GM21367 (cell line): Measurements from ENCODE around the gene DUS1L.
A peak's percentile ranks its signal among the peaks of the same experiment; 100 is the strongest.
"Not testable (repeated sequence)": the region's sequence is repeated elsewhere in the genome, so short reads cannot be mapped to it uniquely, and the experiment has no call there.

Source experiments
- ATAC-seq: cut with Tn5 transposase; IDR thresholded peaks from one replicate; pipeline ENCODE4 v1.9.1; 2021; ENCODE audit not compliant: unreplicated experiment

The DUS1L gene

DNA sequence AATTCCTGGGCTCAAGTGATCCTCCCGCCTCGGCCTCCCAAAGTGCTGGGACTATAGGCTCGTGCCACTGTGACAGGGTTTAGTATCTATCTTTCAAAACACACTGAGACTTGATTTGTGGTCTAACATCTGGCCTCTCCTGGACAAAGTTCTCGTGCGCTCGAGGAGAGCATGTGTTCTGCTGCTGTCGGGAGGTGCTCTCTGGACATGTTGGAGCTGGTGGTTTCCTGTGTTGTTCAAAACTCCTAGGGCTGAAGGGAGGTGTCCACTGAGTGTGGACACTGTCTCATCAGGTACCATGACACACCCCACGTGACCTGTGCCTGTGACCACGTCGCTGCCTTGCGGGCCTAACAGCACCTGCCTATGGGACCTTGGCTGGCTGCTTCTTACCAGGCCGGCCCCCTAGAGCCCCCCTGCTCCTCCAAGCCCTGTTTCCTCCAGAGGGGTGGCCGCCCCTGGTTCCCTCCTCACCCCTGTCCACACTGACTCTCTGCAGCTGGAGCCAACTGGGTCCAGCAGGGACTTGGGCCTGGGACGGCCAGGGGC, 19.6 kb downstream of the DUS1L start:
- ATAC-seq: no peak

DNA sequence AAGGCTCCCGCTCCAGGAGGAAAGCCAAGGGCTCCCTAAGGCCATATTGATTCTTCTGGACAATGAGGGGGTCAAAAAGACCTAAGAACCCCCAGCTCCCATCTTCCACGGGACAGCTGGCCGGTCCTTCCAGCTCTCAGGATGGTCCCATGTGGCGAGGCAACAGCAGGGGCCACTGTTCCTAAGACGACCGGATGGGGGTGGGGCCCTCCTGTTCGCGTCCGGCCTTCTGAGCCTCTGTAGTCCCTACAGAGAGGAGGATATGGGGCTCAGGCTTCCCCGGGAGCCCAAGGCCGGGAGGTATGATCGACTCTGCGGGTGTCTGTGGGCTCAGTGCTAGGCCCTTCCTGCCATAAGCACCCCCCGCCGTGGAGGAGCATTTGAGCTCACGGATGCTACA, 22.1 kb downstream of the DUS1L start:
- no peak for ATAC-seq

DNA sequence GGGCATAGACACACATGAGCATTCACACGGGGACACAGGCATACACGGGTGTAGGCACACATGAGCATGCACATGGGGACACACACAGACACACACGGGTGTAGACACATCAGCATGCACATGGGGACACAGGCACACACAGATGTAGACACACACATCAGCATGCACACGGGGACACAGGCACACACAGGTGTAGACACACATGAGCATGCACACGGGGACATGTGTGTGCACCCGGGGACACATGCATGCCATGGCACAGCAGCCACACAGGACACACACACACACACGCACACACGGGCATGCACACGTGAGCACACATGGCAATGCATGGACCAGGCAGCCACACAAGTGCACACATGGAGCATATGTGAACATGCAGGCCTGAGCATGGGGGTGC, 23.0 kb downstream of the DUS1L start:
- no peak for ATAC-seq

DNA sequence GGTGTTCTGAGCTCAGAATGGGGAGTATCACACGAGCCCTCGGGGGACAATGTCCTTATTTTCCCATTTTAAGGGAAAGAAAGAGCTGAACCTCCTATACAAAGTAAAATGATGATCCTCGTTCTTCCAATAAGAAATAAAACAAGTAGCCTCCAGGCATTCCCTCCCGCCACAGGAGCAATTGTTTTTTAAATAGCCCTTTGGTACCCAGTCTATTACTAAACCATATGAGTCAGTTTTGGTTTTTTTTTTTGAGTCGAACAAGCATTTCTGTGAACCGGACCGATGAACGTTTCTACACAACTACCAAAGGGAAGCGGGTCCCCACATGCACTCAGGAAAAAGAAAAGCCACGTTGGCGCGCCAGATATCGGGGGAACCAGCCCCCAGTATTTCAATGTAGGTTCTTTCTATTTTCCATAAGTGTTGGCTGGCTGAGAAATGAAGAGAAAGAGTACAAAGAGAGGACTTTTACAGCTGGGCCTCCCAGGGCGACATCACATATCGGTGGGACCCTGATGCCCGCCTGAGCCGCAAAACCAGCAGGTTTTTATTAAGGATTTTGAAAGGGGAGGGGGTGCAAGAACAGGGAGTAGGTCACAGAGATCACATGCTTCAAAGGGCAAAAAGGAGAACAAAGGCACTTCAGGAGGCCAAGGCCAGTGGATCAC, 24.3 kb downstream of the DUS1L start:
- ATAC-seq: no peak

DNA sequence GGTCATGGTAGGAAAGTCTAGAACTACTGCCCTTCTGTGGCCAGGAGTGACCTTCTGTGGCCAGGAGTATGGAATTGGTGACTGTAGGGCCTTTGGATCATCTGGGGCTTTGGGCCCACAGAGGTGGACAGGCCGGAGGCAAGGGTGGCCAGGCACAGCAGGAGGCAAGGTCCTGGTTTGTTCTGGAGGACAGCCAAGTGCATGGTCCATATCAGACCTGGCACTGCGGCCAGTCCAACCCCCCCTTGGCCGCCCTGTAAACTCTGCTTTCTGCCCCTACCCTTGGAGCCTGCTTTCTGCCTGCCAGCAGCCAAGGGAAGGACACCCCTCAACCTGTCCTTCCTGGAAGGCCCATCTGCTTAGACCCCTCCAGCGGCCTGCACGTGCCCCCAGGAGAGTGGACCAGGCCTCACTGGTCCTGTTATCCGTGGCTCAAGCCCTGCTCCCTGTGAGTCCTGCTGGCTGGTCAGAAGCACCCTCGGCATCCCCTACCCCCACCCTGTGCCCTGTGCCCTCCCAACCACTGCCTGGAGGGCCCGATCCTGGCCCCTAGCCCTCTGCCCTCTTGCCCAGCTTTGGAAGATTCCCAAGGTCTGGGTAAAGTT, 25.8 kb downstream of the DUS1L start:
- no peak for ATAC-seq

DNA sequence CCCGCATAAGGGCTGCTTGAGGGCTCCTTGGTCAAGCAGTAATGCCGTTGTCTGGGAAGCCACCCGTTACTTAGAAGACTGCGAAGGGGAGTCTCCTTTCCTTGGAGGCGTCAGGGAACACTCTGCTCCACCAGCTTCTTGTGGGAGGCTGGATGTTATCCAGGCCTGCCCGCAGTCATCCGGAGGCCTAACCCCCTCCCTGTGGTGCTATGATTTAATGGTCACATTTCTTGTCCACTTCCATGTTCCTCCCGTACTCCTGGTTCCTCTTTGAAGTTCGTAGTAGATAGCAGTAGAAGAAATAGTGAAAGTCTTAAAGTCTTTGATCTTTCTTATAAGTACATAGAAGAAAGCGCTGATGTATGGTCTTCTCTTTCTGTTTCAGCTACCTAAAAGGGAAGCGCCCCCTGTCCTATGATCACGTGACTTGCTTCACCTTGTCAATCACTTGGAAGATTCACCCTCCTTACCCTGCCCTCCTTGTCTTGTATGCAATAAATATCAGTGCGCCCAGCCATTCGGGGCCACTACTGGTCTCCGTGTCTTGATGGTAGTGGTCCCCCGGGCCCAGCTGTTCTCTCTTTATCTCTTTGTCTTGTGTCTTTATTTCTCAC, 26.7 kb downstream of the DUS1L start:
- ATAC-seq: not testable (repeated sequence)

DNA sequence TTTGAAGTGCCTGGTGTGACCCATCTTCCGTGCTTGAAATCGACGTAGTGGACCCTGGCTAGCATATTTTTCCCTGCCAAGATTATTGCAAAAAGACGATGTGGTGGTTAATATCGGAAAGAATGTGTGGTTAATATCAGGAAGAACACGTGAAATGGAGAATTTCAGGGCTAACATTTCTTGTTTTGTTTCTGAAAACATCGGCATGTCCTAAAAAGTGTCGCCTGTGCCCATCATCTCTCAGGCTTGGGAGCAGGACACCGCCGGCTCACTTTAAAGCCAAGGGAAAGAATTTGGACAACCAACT, 27.8 kb downstream of the DUS1L start:
- no peak for ATAC-seq

DNA sequence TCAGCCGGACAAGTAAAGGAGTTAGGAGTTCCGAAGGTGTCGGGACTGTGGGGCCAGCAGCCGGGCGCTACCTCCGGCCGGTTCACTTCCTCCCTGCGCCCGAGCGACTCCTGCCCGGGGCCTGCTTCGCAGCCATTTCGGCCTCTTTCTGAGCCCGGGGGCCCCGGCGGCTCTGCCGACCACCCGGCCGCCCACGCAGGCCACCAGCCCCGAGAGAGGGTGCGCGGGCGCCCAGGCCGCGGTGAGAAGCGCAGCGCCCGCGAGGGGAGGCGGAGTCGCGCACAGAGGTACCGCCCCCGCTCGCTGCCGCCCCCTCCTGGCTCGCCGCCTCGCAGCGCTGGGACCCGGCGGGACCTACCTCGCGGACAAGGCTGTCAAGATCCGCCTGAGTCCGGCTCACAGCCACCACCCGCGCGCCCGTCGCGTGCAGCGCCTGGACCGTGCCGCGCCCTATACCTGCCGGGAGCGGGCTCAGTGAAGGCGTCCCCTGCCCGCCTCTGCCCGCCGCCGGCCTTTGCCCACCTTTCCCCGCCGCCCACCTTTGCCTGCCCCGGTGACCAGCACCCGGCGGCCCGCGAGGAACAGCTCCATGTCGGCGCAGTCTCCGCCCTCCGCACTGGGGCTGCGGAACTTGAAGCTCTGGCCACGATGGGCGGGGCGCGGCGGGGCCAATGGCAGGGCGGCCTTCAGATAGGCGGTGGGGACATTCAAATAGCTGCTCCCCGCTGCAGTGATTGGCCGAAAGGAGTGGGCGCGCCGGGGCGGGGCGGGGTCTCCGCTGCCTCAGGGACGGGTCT, 28.3 kb downstream of the DUS1L start, which contains the start of gene DCXR:
Gene DCXR (minus strand): TSS at position 606 of the 797 bp plus-strand sequence. CDS start 15 bp downstream, at position 591.
- peak; percentile 83 for ATAC-seq

DNA sequence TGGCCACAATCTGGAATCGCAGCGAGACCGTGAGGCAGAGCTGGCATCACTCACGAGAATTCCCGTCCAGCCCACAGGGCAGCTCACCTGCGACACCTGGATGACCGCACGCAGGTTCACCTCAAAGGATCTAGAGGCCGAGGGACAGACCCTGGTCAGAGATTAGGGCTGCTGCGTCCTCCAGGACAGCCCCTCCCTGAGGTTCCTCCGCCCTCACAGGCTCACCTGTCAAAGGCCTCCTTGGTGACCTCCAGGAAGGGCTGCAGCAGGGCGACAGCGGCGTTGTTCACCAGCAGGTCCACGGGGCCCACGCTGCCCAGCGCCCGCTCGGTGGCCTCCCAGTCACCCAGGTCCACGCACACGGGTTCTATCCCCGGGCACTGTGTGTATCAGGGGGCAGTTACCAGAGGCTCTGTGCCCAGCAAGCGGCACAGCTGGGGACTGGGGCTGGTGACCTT, 28.9 kb downstream of the DUS1L start:
- no peak for ATAC-seq

DNA sequence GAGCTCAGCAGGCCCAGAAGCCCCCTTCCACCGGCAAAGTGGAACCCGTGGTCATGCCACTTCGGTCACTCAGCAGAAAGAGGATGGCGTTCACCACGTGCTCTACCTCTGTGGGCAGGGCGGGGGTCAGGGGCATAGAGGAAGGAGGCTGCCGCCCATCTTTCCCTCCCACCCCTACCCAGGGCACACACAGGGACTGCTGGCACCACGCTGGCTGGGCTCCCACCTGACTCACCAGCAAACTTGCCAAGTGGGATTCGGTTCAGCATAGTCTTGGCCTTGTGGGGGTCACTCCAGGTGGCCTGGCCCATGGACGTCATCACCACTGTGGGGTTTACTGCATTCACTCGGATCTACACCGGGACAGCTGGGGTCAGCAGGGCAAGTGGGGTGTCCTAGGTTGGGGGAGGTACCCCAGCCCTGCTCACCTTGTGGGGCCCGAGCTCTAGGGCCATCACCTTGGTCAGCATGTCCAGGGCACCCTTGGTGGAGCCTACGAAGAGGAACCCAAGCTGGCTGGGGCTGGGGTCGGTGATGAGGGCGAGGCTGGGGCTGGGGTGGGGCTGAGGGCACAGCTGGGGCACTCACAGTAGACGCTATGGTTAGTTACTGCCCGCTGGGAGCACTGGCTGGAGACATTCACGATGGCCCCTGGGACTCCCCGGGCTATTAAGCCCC, 29.5 kb downstream of the DUS1L start:
- no peak for ATAC-seq

DNA sequence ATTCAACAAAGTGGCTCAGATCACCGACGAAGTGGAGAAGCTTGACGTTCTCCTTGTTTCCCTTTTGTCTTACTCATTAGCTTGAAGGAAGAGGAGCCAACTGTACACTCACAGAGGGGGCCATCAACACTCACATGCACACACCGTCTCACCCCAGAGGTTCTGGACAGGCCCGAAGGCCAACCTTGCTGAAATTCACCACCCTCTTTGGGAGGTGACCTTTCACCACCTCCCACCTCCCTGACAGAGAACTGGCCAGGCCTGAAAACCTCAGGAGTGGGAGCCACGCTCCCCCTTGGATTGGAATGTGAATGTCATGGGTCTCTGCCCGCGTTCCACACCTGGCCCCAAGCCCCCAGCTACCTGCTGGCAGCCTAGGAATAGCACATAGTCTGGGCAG, 30.1 kb downstream of the DUS1L start:
- no peak for ATAC-seq

DNA sequence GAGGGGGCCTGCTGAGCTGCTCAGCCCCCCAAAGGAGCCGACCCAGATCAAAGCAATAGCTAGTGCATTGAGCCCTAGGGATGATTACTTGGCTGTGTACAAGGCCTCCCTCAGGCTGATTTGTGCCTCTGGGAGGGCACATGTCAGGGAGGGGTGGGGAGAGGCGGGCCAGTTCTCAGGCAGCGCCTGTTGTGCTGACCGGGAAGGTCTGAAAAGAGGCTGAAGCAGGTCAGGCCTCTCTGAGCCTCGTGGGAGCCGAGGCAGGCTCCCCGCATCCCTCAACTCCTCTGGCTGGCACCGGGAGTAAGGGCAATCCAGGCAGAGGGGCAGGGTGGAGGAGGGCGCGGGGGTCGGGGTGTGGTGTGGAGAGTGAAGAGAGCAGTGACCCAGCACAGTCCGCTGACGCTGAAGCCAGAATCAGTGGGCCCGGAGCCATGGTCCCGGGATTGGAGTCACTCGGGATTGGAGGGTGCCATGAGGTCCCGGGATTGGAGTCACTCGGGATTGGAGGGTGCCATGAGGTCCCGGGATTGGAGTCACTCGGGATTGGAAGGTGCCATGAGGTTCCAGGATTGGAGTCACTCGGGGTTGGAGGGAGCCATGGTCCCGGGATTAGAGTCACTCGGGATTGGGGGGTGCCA, 31.1 kb downstream of the DUS1L start:
- ATAC-seq: no peak

DNA sequence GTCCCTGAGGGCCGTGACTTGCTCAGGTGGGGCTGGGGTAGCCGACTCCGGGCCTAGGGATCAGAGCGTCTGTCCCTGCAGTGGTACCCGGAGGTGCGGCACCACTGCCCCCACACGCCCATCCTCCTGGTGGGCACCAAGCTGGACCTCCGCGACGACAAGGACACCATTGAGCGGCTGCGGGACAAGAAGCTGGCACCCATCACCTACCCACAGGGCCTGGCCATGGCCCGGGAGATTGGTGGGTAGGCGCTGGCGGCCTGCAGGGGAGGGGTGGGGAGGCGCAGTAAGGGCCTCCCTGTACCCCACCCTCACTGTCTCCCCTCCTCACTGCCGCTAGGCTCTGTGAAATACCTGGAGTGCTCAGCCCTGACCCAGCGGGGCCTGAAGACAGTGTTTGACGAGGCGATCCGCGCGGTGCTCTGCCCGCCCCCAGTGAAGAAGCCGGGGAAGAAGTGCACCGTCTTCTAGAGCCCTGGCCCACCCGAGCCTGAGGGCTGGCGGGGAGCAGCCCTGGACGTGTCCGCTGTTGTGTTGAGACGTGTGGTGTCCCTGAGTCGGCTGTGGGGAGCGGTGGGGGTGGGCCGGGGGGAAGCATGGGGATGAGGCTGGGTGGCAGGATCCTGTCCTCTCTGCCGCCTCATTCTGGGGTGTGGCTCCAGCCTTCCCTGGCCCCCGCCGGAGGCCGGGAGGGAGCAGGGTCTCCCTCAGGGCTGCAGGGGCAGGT, 32.1 kb downstream of the DUS1L start:
- no peak for ATAC-seq

DNA sequence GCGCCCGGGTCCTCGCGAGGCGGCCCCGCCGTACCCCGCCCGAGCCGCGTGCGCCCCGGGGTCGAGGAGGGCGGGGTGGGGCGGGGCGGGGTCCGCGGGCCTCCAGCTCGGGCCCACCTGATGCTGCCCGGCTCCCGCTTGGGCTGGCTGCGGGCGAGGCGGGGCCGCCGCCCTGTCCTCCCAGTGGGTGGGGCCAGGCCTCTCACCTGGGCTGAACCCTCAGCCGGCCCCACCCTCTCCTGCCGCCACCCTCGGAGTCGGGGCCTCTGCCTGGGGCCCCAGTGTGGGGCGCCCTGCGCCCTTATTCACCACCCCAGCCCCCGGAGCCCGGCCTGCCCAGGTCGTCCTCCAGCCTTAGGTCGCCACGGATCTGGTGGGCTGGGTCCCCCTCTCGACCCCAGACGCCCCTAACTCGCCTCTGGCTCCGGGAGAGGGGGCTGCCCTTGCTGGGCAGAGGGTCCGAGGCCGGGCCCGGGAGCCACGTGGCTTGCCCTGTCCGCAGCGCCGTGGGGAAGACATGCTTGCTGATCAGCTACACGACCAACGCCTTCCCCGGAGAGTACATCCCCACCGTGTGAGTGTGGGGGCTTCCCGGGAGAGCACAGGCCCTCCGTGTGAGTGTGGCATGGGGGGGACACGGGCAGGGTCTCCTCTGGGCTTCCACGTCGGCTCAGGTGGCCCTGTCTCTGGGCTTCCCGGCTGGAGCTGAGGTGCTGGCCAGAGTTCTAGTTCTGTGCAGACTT, 33.5 kb downstream of the DUS1L start:
- no peak for ATAC-seq

DNA sequence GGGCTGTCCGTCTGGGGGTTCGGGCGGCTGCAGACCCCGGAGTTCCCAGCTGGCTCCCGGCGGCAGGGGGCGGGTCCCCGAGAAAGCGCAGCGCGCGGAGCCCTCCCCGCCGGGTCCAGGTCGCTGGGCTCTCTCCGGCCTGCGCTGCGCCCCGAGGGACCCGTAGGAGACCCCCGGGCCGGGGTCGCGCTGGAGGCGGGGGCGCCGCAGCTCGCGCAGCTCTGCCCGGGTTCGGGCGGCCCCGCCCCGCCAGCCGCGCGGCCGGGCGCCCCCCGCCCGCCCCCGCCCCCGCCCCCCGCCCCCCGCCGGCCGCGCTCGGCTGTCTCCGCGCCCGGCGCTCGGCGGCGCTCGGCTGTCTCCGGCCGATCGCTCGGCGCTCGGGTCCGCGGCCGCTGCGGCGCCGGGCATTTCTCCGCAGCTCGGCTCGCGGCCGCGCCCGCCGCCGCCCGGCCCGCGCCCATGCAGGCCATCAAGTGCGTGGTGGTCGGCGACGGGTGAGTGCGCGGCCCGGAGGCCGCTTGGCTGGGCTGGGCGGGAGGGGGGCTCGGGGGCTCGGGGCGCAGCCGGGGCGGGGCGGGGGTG, 34.2 kb downstream of the DUS1L start, which contains the start of gene RAC3:
Gene RAC3 (plus strand): TSS at position 376 of the 582 bp plus-strand sequence. CDS start 84 bp downstream, at position 460.
- no peak for ATAC-seq

DNA sequence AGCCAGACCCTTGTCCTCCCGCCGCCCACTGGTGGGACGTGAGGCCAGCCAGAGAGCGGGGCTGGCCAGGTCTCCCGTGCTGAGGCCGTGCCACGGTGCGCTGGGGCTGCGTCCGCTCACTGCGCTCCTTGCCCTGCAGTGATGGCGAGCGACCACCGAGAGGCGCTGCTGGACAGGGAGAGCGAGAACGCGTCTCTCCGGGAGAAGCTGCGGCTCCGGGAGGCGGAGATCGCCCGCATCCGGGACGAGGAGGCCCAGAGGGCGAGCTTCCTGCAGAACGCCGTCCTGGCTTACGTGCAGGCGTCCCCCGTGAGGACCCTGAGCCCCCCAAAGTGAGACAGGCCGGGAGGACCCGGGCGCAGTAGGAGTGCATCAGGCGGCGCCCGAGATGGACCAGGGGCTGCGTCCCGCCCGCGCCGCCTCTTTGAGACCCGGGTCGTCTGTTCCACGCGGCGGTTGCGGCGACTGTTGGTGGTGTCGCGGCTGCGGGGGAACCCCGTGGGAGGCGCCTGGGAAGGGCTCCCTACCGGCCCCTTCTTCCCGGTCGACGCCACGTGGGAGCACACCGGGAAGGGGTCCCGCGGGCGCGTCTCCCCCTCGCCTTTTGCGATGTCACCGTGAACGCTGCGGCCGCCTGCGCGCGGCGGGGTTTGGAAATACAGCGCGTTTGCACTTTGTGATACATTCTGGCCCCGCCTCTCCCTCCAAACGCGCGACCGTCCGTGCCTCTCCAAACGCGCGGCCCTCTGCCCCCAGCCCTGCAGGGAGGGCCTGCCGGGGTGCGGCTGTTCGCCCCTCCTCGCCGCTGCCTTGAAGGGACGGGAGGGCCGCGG, 34.9 kb downstream of the DUS1L start:
- ATAC-seq: no peak

DNA sequence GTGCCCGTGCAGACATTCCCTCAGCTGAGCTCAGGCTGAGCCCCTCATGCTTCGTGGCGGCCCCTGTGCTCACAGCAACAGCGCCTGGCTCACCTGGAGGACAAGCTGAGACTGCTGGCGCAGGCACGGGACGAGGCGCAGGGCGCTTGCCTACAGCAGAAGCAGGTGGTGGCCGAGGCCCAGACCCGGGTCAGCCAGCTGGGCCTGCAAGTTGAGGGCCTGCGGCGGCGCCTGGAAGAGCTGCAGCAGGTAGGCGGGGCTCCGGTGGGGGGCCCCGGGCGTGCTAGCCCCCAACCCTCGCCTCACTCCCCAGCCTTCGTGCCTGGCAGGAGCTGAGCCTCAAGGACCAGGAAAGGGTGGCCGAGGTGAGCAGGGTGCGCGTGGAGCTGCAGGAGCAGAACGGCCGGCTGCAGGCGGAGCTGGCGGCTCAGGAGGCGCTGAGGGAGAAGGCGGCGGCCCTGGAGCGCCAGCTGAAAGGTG, 35.6 kb downstream of the DUS1L start:
- ATAC-seq: no peak
